ENCODE results near the gene MEGF6.

Gene MEGF6

DNA sequence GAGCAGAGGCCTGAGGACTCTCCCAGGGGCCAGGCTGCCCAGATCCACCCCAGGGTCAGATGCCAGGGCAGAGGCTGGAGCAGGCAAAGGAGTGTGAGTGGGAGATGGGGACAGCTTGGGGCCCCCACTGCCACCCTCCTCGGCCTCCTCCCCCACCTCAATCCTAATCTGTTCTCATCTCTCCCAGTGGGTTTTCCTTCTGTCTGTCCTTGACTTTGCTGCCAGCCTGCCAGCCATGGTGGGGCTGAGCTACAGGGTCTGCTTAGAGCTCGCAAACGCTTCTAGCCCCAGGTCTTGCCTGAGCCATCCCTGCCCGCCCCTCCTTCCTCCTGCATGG is 65.3 kb downstream of the MEGF6 start:
- no peak for DNase-seq (ENCODE audit: extremely low read depth, low read depth)
- no peak for TF ChIP-seq CTCF (IDR thresholded peaks at IDR 0.05; ENCODE audit: low read depth, low read length)

DNA sequence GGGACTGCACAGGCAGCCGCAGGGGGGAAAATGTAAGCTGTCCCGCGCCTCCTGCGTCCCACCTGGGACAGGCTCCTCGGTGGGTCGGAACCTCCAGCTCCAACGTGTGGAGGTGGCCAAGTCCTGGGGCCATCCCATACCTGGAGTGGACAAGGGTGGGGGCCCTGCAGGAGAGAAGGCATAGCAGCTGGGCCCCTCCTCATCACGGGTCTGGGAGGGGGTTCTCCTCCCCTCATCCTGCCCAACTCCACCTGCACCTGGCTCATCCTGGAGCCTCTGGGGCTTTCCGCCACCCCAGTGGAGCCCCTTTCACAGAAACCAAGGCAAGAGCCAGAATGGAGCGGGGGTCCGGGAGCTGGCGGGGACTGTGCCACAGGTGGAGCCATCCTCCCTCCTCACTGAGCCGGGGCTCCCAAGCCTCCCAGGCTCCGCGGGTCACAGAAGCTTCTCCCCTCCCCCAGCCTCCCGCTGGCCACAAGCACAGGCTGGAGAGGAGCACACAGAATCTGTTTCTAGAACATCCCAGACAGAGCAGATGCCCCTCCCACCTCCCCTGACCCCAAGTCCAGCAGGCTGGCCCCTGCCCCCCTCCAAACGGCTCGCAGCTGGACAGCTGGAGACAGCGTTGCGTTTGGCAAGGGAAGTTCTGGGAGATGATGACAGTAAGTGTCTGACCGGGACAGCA is 65.8 kb downstream of the MEGF6 start:
- DNase-seq (ENCODE audit: extremely low read depth, low read depth) = no peak
- TF ChIP-seq CTCF (IDR thresholded peaks at IDR 0.05; ENCODE audit: low read depth, low read length) = no peak

- no peak for DNase-seq (ENCODE audit: extremely low read depth, low read depth)
- no peak for TF ChIP-seq CTCF (IDR thresholded peaks at IDR 0.05; ENCODE audit: low read depth, low read length)
Measured at GRCh38 chr1:3544040-3544977, 67.0 kb downstream of the MEGF6 start.

DNA sequence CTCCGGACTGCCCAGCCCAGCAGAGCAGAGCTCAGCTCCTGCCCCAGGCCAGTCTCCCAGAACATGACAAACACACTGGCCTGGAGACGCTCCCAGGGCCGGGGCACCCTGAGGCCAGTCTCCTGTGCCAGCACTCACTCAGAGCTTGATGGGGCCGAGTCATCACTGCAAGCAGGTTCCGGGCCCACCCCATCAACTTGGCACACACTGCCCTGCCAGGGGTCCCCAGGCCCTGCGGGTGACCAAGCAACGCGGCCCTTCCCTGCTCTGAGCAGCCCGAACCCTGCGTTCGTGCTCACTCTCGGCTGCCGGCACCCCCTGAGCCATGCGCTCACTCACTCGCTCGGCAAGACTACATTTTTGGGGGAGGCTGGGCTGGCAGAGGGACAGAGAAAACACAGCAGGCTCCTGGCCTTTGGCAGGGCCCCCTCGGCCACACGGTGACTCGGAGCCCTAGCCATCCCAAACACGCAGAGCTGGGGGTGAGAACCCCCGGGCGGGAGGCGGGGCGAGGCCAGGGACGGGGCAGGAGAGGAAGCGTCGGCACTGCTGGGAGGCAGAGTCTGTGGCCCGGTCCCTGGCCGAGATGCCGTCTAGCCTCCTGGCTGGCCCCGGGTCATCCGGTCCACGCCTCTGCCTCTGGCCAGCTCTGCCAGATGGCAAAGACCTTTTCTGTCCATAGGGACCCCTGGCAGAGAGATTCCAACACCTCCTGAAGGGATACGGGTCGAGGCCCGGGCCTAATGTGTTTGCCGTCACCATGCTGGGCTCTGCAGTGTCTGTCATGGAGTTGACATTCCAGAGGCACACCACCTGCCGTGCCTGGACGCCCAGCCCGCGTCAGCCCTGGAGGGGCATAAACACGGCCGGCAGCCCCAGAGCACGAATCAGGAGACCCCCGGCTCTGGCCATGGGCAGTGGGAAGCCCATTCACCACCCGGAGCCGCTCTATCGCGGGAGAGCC is 68.0 kb downstream of the MEGF6 start:
- peak; percentile 66 for DNase-seq (ENCODE audit: extremely low read depth, low read depth)
- TF ChIP-seq CTCF (IDR thresholded peaks at IDR 0.05; ENCODE audit: low read depth, low read length) = no peak

DNA sequence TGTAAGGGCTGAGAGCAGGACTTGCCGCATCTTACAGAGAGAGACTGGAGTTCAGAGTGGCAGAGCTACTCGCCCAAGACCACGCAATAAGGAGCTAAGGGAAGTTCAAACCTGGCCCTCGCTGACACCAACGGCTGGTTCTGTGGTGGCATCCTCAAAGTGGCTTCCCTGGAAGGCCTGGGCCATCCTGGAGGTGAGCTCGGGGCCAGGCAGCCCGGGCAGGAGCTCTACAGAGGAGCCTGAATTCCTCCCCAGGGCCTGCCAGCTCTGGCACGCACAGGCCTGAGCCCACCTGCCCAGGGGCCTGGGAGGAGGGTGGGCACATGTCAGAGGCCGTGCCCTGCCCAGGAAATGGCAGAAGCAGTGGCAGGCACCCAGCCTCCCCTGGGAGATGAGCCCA is 68.6 kb downstream of the MEGF6 start:
- DNase-seq (ENCODE audit: extremely low read depth, low read depth) = no peak
- TF ChIP-seq CTCF (IDR thresholded peaks at IDR 0.05; ENCODE audit: low read depth, low read length) = no peak

DNA sequence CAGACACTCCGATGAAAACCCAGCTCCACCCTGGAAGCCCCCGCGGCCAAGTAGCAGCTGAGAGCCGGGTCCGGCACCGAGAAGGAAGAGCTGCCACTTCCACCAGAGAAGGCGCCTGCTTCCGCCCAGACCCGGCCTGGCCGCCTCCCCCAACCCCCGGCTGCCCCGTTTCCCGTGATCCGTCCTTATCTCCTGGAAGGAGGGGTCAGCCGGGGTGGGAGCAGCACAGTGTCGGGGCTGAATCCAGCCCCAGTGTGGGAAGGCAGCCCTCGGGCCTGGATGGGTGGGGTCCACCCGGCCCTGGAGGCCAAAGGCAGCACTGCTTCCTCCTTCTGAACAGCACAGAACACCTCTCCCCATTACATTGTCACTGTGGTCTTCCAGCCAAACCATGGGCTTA is 69.4 kb downstream of the MEGF6 start:
- TF ChIP-seq CTCF (IDR thresholded peaks at IDR 0.05; ENCODE audit: low read depth, low read length) = no peak

More for the DNA sequence above, 69.4 kb downstream of the MEGF6 start:
- no peak for DNase-seq (ENCODE audit: extremely low read depth, low read depth)
